Keratinocyte (primary cell): ENCODE measurements around the gene TNFAIP2.
"Not testable (repeated sequence)": the region's sequence is repeated elsewhere in the genome, so short reads cannot be mapped to it uniquely, and the experiment has no call there.

Source experiments
- EZH2 ChIP-seq: IDR thresholded peaks from one replicate; pipeline ENCODE4 v1.6.1; 2012; ENCODE audit warnings: inconsistent platforms, mild to moderate bottlenecking, low read length, moderate library complexity
- TF ChIP-seq, protein P1 (sequence below), 3 experiments: IDR thresholded peaks in 1 of 3; conservative IDR thresholded peaks in 1 of 3; optimal IDR thresholded peaks in 1 of 3; 2 replicates in 2 of 3; 3 replicates in 1 of 3; pipeline versions ENCODE3 to v1.5.1; 2011; ENCODE audit warnings: low read length in 3 of 3, mild to moderate bottlenecking in 3 of 3, moderate library complexity in 2 of 3, control low read depth in 1 of 3, inconsistent platforms in 1 of 3; ENCODE audit not compliant: insufficient read depth in 2 of 3; ENCODE audit errors: extremely low read depth in 1 of 3

- TF ChIP-seq, protein P1, sequence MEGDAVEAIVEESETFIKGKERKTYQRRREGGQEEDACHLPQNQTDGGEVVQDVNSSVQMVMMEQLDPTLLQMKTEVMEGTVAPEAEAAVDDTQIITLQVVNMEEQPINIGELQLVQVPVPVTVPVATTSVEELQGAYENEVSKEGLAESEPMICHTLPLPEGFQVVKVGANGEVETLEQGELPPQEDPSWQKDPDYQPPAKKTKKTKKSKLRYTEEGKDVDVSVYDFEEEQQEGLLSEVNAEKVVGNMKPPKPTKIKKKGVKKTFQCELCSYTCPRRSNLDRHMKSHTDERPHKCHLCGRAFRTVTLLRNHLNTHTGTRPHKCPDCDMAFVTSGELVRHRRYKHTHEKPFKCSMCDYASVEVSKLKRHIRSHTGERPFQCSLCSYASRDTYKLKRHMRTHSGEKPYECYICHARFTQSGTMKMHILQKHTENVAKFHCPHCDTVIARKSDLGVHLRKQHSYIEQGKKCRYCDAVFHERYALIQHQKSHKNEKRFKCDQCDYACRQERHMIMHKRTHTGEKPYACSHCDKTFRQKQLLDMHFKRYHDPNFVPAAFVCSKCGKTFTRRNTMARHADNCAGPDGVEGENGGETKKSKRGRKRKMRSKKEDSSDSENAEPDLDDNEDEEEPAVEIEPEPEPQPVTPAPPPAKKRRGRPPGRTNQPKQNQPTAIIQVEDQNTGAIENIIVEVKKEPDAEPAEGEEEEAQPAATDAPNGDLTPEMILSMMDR (optimal IDR thresholded peaks at IDR 0.05 in 1 of 3, IDR thresholded peaks at IDR 0.05 in 1 of 3, conservative IDR thresholded peaks at IDR 0.05 in 1 of 3; ENCODE audit: extremely low read depth in 1 of 3, insufficient read depth in 2 of 3, low read length in 3 of 3): not testable (repeated sequence)
- TF ChIP-seq EZH2: not testable (repeated sequence)
Measured at GRCh38 chr14:103115086-103115679, 8.1 kb upstream of the TNFAIP2 start.
